Stimulated activated CD8-positive, alpha-beta memory T cell treated with anti-CD3 and anti-CD28 coated beads, Interleukin-7, amount 100 ng/mL, for 48 hours (primary cell): ENCODE results near the gene TBL1XR1.

ENCODE experiments used
- DNase-seq, 2 donors: peaks; one replicate each; pipeline ENCODE4 v3.0.0-alpha.2; 2020; ENCODE audit warnings: low read depth in 1 of 2; ENCODE audit errors: extremely low read depth in 1 of 2

Gene TBL1XR1

DNA sequence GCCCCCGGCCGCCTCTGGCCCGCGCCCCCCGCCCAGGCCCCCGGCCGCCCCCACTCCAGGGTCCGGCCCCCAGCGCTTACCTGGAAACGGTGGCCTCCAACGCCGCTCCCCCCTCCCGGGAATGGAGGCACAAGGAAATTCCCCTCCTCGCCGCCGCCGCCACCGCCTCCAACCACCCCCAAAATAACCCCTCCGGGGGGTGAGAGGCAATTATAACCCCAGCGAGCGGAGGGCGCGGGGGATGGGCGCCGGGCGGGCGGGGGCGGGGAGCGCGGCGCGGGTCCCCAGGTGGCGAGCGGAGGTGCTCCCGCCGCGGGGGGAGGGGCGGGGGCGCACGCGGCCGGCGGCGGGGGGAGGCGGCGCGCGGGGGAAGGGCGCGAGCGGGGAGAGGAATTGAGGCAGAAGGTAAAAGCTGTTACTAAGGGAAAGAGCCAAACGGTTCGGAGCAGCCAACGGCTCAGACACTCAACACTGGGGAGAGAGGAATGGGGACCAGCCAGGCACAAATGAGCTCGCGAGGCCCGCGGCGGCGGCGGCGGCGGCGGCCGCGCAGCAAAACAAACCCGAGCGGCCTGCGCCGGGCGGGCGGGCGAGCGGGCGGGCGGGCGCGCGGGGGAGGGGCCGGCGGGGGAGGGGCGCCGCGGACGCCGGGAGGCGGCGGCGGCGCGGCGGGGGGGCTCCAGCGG lies at the start of gene TBL1XR1:
TSS of gene TBL1XR1 (minus strand) at position 442 of the 686 bp plus-strand sequence. CDS start 132,505 bp downstream, outside the sequence.
- peak; percentile 55 to 64 for DNase-seq

DNA sequence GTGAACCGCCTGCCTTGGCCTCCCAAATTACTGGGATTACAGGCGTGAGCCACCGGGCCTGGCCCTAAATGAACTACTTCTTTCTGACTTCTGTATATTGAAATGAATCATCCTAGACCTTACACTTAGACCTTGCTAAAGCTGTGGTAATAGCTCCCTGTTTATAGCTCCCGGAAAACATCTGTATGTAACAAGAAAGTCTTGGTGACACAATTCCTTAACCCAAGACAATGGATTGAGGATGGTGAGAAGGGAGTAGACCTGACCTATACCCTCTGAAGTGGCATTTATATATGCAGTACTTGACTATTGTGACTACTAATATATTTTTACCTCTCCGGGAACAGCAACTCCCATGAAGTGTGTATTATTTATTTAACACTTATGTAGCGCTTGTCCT lies 48.0 kb upstream of the TBL1XR1 start:
- DNase-seq: no peak

DNA sequence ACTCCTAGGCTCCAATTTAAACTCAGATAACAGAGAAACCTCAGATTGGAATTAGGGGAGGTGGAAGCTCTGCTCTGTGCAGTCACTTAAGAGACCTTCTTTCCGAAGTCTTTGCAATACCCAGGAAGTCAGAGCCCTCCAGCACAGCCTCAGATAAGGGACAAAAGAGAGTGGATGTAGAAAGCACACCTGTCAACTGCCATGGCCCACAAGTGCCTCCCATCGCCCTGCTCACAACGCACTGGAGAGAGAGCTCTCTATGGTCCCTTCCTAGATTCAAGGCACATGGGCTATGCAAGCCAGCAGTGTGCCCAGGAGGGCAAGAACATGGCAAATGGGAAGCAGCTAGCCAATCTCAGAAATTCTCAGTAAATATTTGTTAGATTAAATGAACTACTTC lies 47.3 kb upstream of the TBL1XR1 start:
- no peak for DNase-seq

DNA sequence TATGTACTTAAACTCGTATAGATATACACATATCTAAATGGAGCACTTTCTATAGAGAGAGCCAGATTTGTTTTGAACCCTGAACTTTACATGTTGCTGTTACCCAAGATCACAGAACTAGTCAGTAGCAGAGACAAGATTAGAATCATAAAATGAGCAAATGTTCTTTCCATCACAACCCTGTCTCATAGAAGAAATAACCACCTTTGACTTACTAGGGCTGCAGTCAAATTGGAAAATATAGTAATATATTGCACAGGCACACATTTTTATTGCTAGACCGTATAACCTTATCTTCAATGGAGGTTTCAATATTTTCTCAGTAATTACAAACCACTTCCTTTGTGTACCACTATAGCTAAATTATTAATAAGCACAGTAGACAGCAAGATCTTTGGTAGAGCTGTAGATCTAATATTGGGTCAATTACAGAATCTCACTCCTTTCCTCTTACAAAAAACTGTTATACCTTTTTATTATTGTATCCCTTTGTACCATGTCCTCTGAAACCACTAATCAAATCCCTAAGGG lies 41.5 kb upstream of the TBL1XR1 start:
- no peak for DNase-seq

DNA sequence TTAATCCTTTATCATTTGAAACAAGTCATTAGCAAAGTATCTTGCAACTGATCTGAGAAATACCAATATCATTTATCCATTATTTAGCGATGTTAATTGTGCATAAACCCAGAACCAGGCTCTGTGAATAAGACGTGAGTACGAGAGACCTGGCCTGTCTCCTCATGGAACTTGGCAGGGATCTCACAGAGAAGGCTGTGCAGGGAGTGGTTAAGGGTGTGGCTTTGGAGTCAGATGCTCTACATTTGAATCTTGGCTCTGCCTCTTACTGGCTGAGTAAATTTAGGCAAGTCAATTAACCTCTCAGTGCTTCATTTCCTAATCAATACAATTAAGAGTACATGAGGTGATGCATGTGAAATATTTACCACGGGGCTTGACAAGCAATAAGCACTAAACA lies 39.9 kb upstream of the TBL1XR1 start:
- no peak for DNase-seq

DNA sequence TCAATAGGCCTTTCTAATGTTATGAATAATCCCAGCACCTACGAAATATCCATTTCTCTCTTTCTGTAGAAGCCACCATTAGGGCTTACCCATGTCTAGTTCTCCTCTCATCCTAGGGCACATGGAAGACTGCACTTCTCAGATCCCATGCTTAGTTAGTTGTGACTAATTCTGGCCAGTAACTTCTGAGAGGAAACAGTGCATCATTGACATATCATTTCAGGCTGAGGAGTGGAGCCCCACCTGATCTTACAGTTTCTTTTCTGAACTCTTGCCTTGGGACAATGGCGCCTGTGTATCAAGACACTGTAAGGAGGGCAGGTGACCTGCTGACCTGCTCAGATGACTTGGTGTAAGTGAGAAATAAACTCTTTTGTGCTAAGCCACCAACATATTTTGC lies 39.4 kb upstream of the TBL1XR1 start:
- DNase-seq: no peak

DNA sequence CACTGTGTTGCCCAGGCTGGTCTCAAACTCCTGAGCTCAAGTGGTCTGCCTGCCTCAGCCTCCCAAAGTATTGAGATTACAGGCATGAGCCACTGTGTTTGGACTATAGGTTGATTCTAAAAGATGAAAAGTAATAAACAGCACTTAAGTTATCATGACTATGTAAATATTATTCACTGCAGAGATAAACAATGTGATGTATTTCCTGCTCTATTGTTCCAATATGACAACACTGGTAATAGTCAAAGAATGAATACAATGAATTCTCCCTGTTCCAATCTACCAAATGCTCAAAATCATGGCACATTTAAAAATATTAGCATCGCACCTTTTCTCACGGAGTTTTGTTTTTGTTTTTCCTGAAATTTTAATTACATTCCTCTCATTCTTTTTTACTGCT lies 36.8 kb upstream of the TBL1XR1 start:
- DNase-seq: no peak

DNA sequence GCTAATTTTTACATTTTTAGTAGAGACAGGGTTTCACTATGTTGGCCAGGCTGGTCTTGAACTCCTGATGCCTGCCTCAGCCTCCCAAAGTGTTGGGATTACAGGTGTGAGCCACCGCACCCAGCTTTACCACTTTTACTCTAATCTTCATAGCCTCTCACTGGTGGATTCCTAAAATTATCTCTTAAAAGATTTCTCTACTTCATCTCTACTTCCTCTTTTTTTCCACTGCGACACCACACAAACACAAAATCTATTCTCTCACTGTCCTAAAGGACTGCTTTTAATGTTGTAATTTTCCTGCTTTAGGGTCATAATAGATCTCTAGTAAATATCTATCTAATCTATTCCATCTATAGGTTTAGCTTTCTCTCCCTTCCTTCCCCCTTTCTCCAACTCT lies 34.0 kb upstream of the TBL1XR1 start:
- DNase-seq: no peak

DNA sequence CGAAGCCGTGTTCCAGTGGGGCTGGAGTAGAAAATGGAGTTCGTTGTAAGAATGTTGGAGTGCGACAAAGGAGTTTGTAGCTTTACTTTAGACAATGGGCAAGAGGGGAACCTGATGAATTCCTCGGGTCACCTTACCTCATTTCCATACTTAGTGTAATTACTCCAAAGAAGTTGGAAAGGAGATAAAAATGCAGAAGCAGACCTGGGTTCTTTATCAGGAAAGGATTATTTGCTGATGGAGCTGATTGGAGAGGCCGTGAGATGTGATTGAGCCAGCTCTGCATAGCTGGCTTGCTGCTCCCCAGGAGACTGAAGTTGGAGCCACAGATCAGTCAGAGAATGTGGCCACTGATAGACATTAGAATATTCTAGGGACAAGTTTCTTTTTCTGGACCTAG lies 33.4 kb upstream of the TBL1XR1 start:
- no peak for DNase-seq

DNA sequence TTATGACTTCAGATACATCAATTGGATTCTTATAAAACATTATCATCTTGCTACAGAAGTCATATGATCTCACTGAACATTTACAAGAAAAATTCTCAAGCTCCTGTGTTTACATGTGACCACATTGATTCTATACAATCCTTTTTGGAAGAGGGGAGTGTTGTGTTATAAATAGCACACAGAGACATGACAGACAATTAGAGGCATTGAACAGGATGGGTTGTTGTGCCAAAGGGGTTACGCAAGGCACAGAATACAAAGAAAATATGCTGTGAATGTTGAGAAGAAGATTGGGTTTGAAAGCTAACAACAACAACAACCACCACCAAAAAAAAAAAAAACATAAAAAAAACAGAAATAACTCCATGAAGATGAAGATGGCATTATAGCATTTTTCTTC lies 32.5 kb upstream of the TBL1XR1 start:
- DNase-seq: no peak

DNA sequence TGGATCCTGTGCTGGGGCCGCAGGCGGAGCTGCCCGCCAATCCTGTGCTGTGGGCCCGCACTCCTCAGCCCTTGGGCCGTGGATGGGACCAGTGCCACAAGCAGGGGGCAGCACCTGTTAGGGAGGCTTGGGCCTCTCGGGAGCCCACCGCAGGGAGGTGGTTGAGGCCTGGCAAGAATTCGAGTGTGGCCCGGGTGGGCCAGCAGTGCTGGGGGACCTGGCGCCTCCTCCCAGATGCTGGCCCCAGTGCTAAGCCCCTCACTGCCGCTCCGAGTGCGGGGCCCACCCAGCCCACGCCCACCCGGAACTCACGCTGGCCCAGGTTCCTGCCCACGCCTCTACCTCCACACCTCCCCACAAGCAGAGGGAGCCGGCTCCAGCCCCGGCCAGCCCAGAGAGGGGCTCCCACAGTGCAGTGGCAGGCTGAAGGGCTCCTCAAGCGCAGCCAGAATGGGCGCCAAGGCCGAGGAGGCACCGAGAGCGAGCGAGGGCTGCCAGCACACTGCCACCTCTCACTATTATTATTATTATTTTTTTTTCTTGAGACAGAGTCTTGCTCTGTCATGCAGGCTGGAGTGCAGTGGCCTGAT lies 31.4 kb upstream of the TBL1XR1 start:
- DNase-seq: no peak

DNA sequence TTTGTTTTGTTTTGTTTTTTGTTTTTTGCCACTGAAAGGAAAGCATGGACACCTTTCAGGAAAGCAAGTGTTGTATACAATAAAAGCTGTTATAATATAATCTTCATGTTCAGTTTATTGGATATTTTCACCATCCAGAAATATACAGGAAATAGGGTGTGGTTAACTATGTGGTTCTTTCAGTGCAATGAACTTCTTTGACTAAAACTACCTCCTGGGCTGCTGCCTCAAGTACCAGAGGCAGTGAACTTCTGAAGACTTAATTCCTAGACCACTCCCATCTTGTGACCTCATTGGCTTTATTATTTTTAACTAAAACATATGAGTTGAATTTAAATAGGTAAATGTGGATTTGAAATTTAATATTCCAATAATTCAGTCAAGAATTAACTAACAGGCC lies 27.1 kb upstream of the TBL1XR1 start:
- no peak for DNase-seq

DNA sequence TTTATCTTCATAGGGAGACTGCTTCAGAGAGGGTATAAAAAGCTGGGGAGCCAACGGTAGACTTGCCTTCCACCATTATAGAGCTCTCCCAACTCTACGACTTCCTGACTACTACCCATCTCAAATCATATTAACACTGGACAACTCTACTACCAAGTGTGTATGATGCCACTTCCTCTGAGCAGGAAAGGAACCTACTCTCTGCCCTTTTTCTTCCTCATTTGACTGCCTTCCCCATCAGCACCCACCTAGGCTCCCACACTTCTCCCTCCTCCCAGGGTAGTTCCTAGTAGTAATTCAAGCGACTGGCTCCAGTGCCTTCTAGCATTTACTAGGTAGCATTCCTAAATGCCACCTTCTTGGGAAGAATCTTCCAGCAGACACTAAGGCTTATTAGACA lies 24.5 kb upstream of the TBL1XR1 start:
- DNase-seq: no peak

DNA sequence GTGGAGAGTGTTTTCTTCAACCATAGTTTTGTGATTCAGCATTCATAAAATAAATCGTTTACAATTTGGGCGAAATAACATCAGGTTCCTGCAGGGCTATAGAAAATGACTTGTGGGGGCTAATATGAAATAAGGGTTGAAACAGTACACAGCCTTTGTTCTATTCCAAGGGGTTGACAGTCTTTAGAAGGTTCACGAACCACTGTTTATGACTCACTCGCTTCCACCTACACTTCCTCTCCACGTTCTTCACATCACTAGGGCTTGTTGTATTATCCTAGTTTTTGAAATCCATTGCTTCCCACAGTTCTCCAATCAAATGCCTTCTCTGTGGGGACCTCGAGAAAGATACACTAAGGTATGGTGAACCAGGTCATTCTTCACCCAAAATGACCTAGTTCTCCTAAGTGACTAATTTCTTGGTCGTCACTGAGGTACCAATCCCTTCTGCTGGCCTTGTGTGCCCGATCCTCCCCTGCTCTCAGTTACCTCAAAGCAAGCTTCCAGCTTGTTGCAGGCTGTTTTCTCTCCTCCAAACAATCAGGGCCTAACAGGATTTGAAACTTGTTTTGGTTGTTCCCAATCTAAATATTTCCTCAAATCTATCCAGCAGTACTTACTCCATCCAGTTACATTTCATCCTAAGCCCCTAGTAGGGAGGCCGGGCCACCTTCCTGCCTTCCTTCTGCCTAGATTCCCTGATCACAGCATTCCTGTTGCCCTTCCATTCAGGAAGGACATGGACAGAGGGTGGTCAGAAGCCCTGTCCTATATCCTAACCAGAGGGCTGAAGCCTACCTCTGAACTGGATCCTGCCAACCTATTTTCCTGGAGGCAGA lies 23.1 kb upstream of the TBL1XR1 start:
- no peak for DNase-seq

DNA sequence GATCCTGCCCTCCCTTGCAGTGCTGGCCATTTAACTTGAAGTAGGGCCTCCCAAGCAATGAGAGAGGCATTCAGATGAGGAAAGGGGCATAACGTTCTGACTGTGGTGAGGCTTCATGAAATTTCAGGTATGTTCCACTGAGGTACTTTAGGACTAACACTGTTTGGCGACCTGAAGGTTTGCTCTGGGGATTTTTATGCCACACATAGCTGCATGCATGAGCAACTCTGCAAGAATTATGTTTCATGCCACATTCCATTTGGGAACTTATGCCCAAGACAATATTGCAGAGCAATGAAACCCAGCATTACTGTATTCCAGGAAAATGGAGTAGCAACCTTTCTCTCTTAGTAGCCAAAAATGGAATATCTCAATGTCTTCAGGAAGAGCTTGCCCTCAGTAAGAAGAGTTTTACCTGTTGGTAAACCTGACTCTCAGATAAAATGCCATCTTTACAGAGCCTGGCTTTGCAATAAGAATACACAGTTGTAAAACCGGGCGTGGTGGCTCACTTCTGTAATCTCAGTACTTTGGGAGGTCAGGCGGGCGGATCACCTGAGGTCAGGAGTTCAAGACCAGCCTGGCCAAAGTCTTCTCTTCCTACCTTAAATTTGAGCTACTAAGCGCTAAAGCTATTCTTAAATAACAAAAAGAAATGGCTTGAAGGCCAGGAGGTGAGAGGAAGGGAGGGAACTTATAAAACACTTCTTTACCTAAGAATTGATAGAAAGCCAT lies 16.7 kb upstream of the TBL1XR1 start:
- no peak for DNase-seq

DNA sequence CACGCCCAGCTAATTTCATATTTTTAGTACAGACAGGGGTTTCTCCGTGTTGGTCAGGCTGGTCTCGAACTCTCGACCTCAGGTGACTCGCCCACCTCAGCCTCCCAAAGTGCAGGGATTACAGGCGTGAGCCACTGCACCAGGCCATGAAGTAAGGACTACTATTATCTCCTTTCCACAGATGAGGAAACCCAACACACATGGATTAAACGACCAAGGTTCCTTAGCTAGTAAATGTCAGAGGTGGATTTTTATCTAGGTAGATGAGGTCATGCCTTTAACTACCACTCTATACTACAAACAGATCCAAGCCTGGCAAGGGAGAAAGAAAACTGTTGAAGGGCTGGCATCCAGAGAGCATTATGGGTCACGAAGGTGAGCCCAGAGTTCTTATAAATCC lies 15.5 kb upstream of the TBL1XR1 start:
- DNase-seq: no peak

DNA sequence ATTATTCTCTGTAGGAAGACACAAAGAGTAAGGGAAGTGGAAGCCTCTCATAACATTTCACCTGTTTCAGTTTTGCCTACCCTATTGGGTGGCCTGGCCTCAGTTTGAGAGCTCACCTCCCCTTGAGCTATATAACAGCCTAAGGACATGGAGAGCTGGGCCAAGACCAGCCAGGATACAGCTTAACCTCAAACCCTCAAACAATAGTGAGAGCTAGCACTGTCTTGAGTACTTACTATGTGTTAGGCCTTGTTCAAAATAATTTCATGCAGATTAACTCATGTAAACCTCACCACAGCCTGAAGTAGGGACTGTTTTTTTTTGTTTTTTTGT lies 15.0 kb upstream of the TBL1XR1 start:
- no peak for DNase-seq

DNA sequence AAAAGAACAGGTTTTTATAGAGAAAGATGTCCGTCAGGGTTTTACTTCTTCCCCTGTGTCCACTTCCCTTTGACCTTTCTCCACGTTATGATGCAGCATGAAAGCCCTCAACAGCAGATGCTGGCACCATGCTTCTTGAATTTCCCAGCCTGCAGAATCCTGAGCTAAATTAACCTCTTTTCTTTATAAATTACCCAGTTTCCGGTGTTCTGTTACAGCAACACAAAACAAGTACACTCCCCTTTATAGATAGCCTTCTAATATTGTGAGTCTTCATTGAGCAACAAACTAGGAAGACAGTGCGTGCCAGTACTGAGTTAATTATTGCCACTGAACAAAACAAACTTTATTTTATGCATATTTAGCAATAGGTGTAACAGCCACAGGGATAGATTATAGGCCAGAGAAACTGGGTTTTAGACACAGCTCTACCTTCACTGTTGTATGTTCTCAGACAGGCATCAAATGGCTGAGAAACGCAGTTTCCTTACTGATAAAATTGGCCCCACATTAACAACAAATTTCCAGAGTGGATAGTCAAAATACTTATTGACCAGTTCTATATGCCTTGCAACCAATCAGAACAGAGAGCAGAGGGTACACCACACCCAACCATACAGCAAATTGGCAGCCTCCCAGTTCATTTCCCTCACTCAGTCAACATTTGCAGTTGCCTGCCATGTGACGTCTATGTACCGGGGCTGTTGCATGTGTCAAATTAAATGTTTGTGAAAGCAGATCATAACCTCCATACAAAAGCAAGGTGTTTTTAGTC lies 14.4 kb upstream of the TBL1XR1 start:
- no peak for DNase-seq

DNA sequence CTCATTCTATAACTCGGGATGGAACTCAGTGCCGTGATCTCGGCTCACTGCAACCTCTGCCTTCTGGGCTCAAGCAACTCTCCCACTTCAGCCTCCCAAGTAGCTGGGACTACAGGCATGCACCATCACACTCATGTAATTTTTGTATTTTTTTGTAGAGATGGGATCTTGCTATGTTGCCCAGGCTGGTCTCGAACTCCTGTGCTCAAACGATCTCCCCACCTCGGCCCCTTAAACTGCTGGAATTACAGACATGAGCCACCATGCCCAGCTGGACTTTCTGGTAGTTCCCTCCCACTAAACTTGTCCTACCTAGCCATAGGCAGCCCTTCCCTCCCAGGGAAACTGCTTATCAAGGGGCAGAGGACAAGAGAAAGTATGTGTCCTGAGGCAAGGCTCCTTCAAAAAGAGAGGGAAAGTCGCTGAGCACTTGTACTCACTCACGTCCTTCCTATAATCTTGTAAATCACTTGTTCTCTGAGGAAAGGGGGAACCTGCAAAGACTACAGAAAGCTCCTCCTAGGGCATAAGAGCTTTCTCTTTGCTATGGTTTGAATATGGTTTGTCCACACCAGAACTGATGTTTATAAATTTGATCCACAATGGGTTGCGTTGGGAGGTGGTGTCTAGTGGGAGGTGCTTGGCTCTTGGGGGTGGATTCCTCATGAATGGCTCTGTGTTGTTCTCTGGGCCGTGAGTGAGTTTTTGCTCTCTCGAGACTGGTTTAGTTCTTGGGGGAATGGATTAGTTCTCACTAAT lies 13.6 kb upstream of the TBL1XR1 start:
- no peak for DNase-seq

DNA sequence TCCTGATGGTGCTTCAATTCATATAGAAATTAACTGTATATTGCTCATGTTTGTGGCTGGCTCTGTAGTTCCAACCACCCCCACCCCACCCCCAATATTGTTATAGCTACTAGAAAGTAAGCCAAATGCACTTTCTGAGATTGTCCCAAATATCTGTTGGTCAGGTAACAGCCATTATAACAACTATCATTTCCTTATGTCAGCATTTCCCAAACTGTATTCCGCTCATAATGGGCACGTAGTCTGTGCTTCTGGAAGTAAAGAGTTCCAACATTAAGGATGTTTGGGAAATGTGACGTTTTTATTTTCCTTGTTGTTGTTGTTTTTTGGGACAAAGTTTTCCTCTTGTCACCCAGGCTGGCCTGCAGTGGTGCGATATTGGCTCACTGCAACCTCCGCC lies 12.2 kb upstream of the TBL1XR1 start:
- no peak for DNase-seq
